IPS-18a (cell line): ENCODE data around the gene CAVIN1.
A peak's percentile ranks its signal among the peaks of the same experiment; 100 is the strongest.
"Not testable (repeated sequence)": the region's sequence is repeated elsewhere in the genome, so short reads cannot be mapped to it uniquely, and the experiment has no call there.

Experiments
- H3K27ac ChIP-seq: one replicate; pipeline ENCODE4 v1.5.1; 2013; ENCODE audit warnings: low read length
- H3K27me3 ChIP-seq: one replicate; pipeline ENCODE4 v1.6.1; 2013; ENCODE audit warnings: mild to moderate bottlenecking, low read length; ENCODE audit not compliant: control insufficient read depth, insufficient read depth
- H3K36me3 ChIP-seq: one replicate; pipeline ENCODE4 v1.6.1; 2013; ENCODE audit warnings: low read depth, low read length; ENCODE audit not compliant: control insufficient read depth
- H3K4me1 ChIP-seq: one replicate; pipeline ENCODE4 v1.6.1; 2013; ENCODE audit warnings: low read depth, low read length; ENCODE audit not compliant: control insufficient read depth
- H3K4me3 ChIP-seq: one replicate; pipeline ENCODE4 v1.5.1; 2013; ENCODE audit warnings: low read length
- H3K9ac ChIP-seq: one replicate; pipeline ENCODE4 v1.6.1; 2013; ENCODE audit warnings: mild to moderate bottlenecking, low read length, moderate library complexity
- H3K9me3 ChIP-seq: one replicate; pipeline ENCODE4 v1.6.1; 2013; ENCODE audit warnings: low read depth, low read length; ENCODE audit not compliant: control insufficient read depth

The CAVIN1 gene

DNA sequence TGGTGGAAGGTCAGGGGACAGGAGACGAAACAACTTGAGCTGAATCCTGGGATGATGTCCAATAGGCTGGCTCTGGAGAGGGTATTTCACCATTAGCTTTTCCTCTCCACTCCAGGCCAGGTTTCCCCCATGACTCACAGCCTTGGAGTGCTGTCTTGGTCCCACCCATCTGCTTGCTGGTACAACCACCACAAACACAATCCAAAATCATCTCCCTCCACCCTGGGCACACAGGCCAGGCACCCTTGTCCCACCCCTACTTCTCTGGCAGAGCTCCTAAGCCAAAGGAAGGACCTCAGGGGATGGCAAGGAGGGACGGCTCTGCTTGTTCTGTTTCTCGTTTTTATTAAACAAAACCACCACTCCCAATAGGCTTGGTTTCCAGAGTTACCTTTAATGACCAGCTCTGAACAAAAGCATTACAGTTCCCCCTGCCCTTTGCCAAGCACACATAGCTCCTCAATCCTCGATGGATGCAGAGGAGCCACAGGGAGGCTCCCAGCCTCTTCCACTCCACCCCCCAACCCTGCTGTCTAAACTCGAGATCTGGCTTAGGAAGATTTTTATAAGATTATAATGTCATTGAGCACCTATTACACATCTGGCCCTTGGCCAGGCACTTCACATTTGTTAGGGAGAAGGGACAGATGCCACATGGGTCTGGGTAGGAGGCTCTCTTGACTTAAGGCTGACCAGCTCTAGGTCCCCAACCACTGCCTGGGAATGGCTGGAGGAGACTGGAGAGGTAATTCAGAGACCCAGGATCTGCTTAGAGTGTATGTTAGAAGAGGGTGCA lies 13.3 kb downstream of the CAVIN1 start:
- H3K36me3 ChIP-seq: no peaks in the 10 kb centered on the region
- no peaks in the 10 kb centered on the region for H3K9me3 ChIP-seq
- no peak overlapping the region for H3K4me3 ChIP-seq
- H3K27me3 ChIP-seq: no peaks in the 10 kb centered on the region
- no peak overlapping the region for H3K27ac ChIP-seq
- no peak overlapping the region for H3K9ac ChIP-seq
- H3K4me1 ChIP-seq: peaks cover 14% of the 10 kb centered on the region

DNA sequence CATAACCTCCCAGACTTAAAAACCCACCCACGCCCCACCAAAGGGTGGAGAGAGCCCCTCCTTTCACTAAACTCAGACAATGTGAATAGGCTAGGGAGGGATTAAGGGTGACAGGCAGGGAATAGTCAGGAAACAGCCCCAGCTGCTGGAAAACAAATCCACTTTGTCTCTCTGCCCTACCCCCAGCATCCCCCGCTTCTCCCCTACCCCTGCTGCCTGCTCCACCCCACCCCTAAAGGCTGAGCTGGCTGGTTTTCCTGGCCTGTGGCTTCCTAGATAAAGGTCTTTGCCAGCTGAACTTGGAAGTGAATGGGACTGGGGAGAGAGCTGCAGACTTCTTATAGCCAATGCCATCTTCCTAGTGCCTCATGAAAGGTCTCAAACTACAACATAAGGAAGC lies 15.0 kb downstream of the CAVIN1 start:
- Histone ChIP-seq H3K4me3 (no peak overlapping the region), H3K9ac (no peak overlapping the region), H3K4me1 (peaks cover 10% of the 10 kb centered on the region), H3K27ac (no peak overlapping the region), H3K27me3 (no peaks in the 10 kb centered on the region), H3K9me3 (no peaks in the 10 kb centered on the region), H3K36me3 (no peaks in the 10 kb centered on the region)

DNA sequence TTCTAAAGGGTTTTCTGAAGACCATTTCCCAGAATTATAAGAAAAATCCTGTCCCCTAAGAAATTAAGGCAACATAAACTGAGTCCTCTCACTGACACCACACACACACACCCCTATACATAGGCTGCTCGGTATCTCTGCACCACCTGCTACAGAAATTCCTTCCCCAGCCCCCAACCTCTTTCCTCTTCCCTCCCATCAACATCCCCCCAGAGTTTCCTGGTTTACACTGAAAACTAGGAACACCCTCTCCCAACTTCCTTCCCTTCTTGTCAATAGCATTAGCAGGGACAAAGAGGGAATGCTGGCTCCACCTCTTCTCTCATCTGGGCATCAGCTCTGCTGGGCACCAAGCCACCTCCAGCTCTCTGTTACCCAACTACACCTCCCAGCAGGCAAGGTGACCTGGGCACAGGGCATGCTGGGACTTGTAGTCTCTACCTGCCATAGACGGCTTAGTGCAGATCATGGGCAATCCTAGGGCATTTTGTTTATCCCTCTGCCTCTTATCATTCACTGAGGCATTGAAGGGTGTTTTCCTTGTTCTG lies 15.7 kb downstream of the CAVIN1 start:
- H3K4me1 ChIP-seq: peaks cover 17% of the 10 kb centered on the region
- no peaks in the 10 kb centered on the region for H3K9me3 ChIP-seq
- no peak overlapping the region for H3K4me3 ChIP-seq
- H3K27ac ChIP-seq: no peak overlapping the region
- no peak overlapping the region for H3K9ac ChIP-seq
- H3K36me3 ChIP-seq: no peaks in the 10 kb centered on the region
- H3K27me3 ChIP-seq: no peaks in the 10 kb centered on the region

DNA sequence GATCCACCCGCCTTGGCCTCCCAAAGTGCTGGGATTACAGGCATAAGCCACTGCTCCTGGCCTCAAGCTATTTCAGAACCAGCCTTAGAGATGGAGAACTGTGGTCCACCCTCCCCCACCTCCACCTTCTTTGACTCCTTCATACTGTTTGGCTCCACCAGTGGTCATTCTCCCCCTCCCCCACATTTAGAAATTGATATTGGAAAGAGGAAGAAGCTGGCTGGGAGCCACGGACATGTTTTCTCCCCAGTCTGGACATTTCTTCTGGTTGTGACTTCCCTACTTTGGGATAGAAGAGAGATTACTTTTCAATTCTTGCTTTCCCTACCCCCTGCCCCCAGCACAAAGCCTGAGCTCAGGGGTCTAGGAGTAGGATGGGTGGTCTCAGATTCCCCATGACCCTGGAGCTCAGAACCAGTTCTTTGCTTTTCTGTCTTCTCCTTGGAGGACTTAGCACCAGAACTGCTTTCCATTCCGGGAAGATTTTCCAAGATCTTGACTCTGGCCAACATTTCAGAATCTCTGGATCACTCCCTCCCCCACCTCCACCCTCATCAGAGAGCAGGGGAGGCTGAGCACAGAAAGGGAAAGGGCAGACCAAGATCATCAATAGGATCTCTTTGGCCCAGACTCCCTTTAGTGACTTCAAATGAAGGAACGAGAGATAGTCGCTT lies 16.3 kb downstream of the CAVIN1 start:
- H3K9ac ChIP-seq: no peak overlapping the region
- no peak overlapping the region for H3K27ac ChIP-seq
- no peaks in the 10 kb centered on the region for H3K9me3 ChIP-seq
- H3K27me3 ChIP-seq: no peaks in the 10 kb centered on the region
- H3K4me1 ChIP-seq: peaks cover 23% of the 10 kb centered on the region
- no peak overlapping the region for H3K4me3 ChIP-seq
- no peaks in the 10 kb centered on the region for H3K36me3 ChIP-seq

DNA sequence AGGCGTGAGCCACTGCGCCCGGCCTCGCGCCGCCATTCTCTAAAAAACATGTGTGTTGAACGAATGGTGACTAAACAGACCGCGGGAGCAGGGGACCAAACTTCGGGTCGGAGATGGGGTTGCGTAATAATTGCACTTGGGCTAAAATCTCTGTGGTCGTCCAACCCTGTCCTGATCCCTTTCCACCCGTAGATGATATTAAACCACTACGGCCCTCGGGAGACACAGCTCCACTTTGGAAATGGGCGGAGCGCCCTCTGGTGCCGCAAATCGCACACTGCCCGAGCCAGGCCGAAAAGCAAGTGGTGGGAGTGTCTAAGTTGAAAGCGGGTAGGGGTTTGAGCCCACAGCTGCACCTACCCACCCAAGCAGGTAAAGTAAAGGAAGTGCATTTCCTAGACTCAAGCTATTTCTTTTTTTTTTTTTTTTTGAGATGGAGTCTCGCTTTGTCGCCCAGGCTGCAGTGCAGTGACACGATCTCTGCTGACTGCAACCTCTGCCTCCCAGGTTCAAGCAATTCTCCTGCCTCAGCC lies 17.0 kb downstream of the CAVIN1 start:
- no peaks in the 10 kb centered on the region for H3K27me3 ChIP-seq
- H3K27ac ChIP-seq: no peak overlapping the region
- peaks cover 23% of the 10 kb centered on the region for H3K4me1 ChIP-seq
- no peak overlapping the region for H3K4me3 ChIP-seq
- H3K36me3 ChIP-seq: no peaks in the 10 kb centered on the region
- no peaks in the 10 kb centered on the region for H3K9me3 ChIP-seq
- no peak overlapping the region for H3K9ac ChIP-seq

DNA sequence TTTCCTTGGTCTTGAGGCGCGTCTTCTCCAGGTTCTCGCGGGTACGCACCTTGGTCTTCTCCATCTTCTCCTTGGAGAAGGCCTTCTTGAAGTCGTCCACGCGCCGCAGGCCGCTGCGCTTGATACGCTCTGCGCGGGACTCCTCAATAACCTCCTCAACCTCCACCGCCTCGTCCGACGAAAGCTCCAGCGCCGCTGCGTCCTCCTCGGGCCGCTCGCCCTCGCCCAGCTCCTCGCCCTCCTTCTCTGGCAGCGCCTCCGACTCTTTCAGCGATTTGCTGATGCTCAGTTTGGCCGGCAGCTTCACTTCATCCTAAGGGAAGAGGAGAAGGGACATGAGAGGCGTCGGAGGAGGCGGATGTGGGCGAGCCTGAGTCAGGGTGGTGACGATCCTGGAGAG lies 18.0 kb downstream of the CAVIN1 start:
- Histone ChIP-seq H3K4me1 (peaks cover 28% of the 10 kb centered on the region), H3K9me3 (no peaks in the 10 kb centered on the region), H3K27ac (no peak overlapping the region), H3K4me3 (no peak overlapping the region), H3K9ac (no peak overlapping the region), H3K36me3 (no peaks in the 10 kb centered on the region), H3K27me3 (no peaks in the 10 kb centered on the region)

DNA sequence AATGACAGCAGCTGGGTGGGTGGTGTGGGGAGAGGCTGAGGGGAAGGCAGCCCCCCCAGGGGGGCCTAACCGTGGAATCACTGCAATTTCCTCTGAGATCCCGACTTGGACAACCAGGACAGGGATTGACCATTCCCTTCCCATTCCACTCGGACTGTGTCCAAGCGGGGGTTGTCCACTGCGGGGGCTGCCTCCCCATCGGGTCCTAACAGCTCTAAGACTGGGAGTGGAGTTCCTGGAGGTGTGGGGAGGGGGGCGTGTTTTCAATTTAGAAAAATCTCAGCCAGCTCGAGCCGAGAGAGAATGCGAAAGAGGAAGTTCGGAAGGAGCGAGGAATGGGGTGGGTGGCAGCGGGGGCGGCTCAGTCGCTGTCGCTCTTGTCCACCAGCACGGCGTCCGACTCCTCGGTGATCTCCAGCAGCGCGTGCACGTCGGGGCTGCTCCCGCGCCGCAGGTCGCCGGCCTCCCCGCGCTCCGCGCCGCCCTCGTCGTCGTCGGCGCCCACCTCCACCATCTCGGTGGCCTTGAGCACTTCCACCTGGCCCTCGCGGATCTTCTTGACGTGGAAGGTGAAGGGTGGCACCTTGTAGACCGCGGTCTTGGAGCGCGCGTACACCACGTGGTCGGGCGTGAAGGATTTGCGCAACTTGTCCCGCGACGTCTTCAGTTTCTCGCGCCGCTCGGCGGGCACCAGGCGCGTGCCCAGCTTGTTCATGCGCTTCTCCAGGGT lies 18.6 kb downstream of the CAVIN1 start:
- no peaks in the 10 kb centered on the region for H3K27me3 ChIP-seq
- no peak overlapping the region for H3K9ac ChIP-seq
- peaks cover 30% of the 10 kb centered on the region for H3K4me1 ChIP-seq
- no peak overlapping the region for H3K27ac ChIP-seq
- H3K9me3 ChIP-seq: no peaks in the 10 kb centered on the region
- no peaks in the 10 kb centered on the region for H3K36me3 ChIP-seq
- no peak overlapping the region for H3K4me3 ChIP-seq

DNA sequence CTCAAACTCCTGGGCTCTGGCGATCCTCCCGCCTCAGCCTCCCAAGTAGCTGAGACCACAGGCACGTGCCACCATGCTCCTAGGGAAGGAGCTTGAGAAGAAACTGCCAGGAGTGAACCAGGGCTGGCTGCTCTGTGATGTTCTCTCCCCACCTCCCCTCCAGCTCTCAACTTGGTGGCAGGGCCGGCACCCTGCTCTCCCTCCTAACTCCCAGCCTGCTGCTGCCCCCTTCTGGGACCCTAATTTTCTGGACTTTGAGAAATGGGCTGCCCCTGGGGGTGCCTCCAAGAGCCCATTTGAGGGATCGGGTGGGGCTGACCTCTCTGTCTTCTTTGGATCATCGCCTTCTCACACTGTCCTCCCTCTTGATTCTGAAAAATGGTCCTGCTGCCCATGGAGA lies 19.9 kb downstream of the CAVIN1 start:
- H3K27ac ChIP-seq: no peak overlapping the region
- no peaks in the 10 kb centered on the region for H3K9me3 ChIP-seq
- H3K9ac ChIP-seq: no peak overlapping the region

DNA sequence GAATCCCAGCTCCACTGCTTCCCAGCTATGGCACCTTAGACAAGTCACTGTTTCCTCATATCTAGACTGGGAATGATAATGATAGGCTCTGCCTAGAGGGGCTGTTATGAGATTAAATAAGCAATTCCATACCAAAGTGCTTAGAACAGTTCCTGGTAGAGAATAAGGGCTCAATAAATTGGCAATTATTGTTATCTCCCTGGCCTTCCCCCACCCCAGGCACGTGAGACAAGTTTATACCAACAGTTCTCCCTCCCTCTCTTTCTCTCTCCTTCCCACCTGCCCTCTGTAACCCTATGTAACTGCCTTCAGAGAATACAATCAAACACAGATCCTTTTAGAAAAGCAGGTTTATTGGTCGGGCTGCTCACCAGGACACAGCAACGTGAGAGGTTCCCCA lies 20.9 kb downstream of the CAVIN1 start:
- no peaks in the 10 kb centered on the region for H3K27me3 ChIP-seq
- H3K4me1 ChIP-seq: peaks cover 20% of the 10 kb centered on the region
- H3K4me3 ChIP-seq: no peak overlapping the region
- H3K36me3 ChIP-seq: no peaks in the 10 kb centered on the region
- no peak overlapping the region for H3K27ac ChIP-seq
- H3K9ac ChIP-seq: peak overlapping the region; percentile 8
- no peaks in the 10 kb centered on the region for H3K9me3 ChIP-seq

More for the DNA sequence above, 19.9 kb downstream of the CAVIN1 start:
- Histone ChIP-seq H3K4me3 (no peak overlapping the region), H3K36me3 (no peaks in the 10 kb centered on the region), H3K27me3 (no peaks in the 10 kb centered on the region), H3K4me1 (peaks cover 28% of the 10 kb centered on the region)

DNA sequence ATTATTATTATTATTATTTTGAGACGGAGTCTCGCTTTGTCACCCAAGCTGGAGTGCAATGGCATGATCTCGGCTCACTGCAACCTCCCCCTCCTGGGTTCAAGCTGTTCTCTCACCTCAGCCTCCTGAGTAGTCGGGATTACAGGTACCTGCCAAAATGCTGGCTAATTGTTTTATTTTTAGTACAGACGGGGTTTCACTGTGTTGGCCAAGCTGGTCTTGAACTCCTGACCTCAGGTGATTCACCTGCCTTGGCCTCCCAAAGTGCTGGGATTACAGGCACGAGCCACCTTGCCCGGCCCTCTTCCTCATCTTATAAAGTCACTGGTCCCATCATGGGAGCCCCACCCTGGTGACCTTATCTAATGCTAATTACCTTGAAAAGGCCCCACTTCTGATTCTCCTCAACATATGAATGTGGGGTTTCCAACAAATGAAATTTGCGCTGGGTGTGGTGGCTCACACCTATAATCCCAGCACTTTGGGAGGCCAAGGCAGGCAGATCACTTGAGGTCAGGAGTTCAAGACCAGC lies 22.1 kb downstream of the CAVIN1 start:
- H3K9ac ChIP-seq, H3K9me3 ChIP-seq, H3K4me3 ChIP-seq, H3K27ac ChIP-seq, H3K27me3 ChIP-seq, H3K36me3 ChIP-seq: not testable (repeated sequence)
- H3K4me1 ChIP-seq: peaks cover 20% of the 10 kb centered on the region
